Hepatocyte (in vitro differentiated cells): ENCODE measurements around the gene PKIB. TPM values are rescaled to one million over a fixed set of nuclear protein-coding genes. Genes with fewer than 3 reads are reported as not detected.

Source experiments
- DNase-seq: peaks from one replicate; pipeline ENCODE4 v3.0.0-alpha.2; 2016; ENCODE audit warnings: low spot score
- H2AFZ ChIP-seq: fragments of 200-600 bp; sonication (generic); 2 replicates; pipeline ENCODE4 v1.6.0; 2016; ENCODE audit warnings: antibody characterized with exemption, mild to moderate bottlenecking
- H3K27ac ChIP-seq: fragments of 200-600 bp; sonication (generic); 2 replicates; pipeline ENCODE4 v1.5.1; 2016; ENCODE audit warnings: mild to moderate bottlenecking
- H3K27me3 ChIP-seq: fragments of 200-600 bp; sonication (generic); 2 replicates; pipeline ENCODE4 v1.6.1; 2016
- H3K36me3 ChIP-seq: fragments of 200-600 bp; sonication (generic); replicated peaks from 2 replicates; pipeline ENCODE4 v1.5.1; 2016; ENCODE audit warnings: low read depth; ENCODE audit not compliant: insufficient read depth
- H3K4me1 ChIP-seq: fragments of 200-600 bp; sonication (generic); 2 replicates; pipeline ENCODE4 v1.5.1; 2016; ENCODE audit warnings: mild to moderate bottlenecking, moderate library complexity; ENCODE audit not compliant: insufficient read depth
- H3K4me2 ChIP-seq: fragments of 200-600 bp; sonication (generic); 2 replicates; pipeline ENCODE4 v1.6.0; 2016
- H3K4me3 ChIP-seq: fragments of 200-600 bp; sonication (generic); 2 replicates; pipeline ENCODE4 v1.5.1; 2016; ENCODE audit warnings: mild to moderate bottlenecking
- H3K79me2 ChIP-seq: fragments of 200-600 bp; sonication (generic); 2 replicates; pipeline ENCODE4 v1.6.0; 2017; ENCODE audit warnings: mild to moderate bottlenecking
- H3K9me2 ChIP-seq: fragments of 200-600 bp; sonication (generic); replicated peaks from 2 replicates; pipeline ENCODE4 v1.6.0; 2017; ENCODE audit warnings: mild to moderate bottlenecking; ENCODE audit not compliant: insufficient read depth
- H3K9me3 ChIP-seq: fragments of 200-600 bp; sonication (generic); 2 replicates; pipeline ENCODE4 v1.5.1; 2016; ENCODE audit warnings: low read depth, mild to moderate bottlenecking
- H4K20me1 ChIP-seq: fragments of 200-600 bp; sonication (generic); 2 replicates; pipeline ENCODE4 v1.6.0; 2016; ENCODE audit warnings: mild to moderate bottlenecking; ENCODE audit not compliant: insufficient read depth, poor library complexity, severe bottlenecking
- EZH2 ChIP-seq: fragments of 200-600 bp; sonication (generic); IDR thresholded peaks from 2 replicates; pipeline ENCODE4 v1.6.1; 2016; ENCODE audit warnings: antibody characterized with exemption, mild to moderate bottlenecking, borderline replicate concordance
- EZH2phosphoT487 ChIP-seq: fragments of 200-600 bp; sonication (generic); IDR thresholded peaks from one replicate; pipeline ENCODE4 v1.6.1; 2018; ENCODE audit warnings: antibody characterized with exemption, mild to moderate bottlenecking, low read depth, moderate library complexity; ENCODE audit not compliant: unreplicated experiment, severe bottlenecking
- WGBS: methylation state at CpG from one replicate; pipeline ENCODE4 v1.1.6; 2016; ENCODE audit warnings: low lambda C conversion rate; ENCODE audit errors: missing lambda C conversion rate; 5-methylcytosine and 5-hydroxymethylcytosine counted together
- polyA plus RNA-seq: library from polyadenylated mRNA; unstranded; fragments of >200 nt; fragmentation: Nextera tagmentation; extraction: Ambion mirVana; gene quantifications from 2 replicates; pipeline ENCODE4 v1.2.1, GENCODE V29; 2016
- total RNA-seq: library from RNA; depleted of rRNA; stranded (reverse); fragments of >200 nt; gene quantifications from 2 replicates; pipeline ENCODE4 v1.2.3, GENCODE V29; 2014
- TF ChIP-seq, protein P1 (sequence below): fragments of 200-600 bp; sonication (generic); IDR thresholded peaks from 2 replicates; pipeline ENCODE4 v1.5.1; 2016; ENCODE audit warnings: antibody characterized with exemption, mild to moderate bottlenecking; ENCODE audit not compliant: poor library complexity

The PKIB gene
- total and polyA plus RNA-seq, 2 experiments from 2014 or later: 73.8 to 144 TPM

DNA sequence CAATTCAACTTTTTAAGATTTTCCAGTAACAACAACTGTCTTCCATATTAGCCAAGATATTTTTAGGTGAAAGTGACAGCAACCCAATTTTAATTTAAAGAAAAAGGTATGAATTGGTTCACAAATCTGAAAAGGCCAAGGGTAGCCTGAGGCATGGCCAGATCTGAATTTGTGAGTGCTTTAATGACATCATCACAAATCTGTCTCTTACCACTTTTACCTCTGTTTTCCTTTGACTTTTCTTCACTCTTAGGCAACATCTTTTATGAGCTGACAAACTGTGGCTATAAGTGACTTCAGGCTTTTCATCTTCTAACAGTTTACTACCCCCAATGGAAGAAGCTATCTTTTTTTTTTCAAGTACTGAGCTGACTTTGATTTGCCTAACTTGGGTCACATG is 44.5 kb upstream of the PKIB start:
- Histone ChIP-seq H3K9me3 (peaks cover 9% of the 10 kb centered on the region), H4K20me1 (peaks cover 3% of the 10 kb centered on the region)

DNA sequence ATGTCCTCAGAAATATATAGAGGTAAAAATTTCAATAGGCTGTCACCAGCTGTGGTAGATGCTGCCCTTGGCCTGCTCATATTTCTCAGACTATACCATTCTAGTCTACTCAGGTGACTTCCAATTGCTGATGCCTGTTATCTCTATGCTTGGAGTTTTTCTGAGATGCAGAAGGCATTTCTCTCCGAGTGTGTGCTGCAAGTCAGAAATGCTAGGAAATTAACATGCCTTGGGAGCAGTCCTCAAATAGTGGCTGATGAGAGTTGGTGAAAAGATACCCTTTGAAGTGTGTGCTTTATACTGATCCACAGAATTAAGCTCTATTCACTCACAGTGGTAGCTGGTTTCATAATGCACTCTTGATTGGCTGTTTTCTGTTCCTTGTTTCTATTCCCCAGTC is 43.2 kb upstream of the PKIB start:
- H3K9me2 ChIP-seq: no peaks in the 10 kb centered on the region
- TF ChIP-seq EZH2phosphoT487: no peak
- TF ChIP-seq EZH2: no peak
- TF ChIP-seq, protein P1, sequence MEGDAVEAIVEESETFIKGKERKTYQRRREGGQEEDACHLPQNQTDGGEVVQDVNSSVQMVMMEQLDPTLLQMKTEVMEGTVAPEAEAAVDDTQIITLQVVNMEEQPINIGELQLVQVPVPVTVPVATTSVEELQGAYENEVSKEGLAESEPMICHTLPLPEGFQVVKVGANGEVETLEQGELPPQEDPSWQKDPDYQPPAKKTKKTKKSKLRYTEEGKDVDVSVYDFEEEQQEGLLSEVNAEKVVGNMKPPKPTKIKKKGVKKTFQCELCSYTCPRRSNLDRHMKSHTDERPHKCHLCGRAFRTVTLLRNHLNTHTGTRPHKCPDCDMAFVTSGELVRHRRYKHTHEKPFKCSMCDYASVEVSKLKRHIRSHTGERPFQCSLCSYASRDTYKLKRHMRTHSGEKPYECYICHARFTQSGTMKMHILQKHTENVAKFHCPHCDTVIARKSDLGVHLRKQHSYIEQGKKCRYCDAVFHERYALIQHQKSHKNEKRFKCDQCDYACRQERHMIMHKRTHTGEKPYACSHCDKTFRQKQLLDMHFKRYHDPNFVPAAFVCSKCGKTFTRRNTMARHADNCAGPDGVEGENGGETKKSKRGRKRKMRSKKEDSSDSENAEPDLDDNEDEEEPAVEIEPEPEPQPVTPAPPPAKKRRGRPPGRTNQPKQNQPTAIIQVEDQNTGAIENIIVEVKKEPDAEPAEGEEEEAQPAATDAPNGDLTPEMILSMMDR: no peak
- WGBS: 90% methylated on average over 1 of the region's 1 CpG
- no peaks in the 10 kb centered on the region for H3K4me1 ChIP-seq
- H3K4me3 ChIP-seq: no peak overlapping the region
- DNase-seq: no peak
- no peaks in the 10 kb centered on the region for H3K36me3 ChIP-seq
- H3K27me3 ChIP-seq: no peaks in the 10 kb centered on the region
- peaks cover 45% of the 10 kb centered on the region for H3K79me2 ChIP-seq
- H4K20me1 ChIP-seq: peaks cover 3% of the 10 kb centered on the region
- no peak overlapping the region for H3K4me2 ChIP-seq
- peaks cover 9% of the 10 kb centered on the region for H3K9me3 ChIP-seq
- no peak overlapping the region for H3K27ac ChIP-seq
- no peak overlapping the region for H2AFZ ChIP-seq

More for the DNA sequence above, 44.5 kb upstream of the PKIB start:
- Histone ChIP-seq H3K36me3 (no peaks in the 10 kb centered on the region), H3K27ac (no peak overlapping the region), H3K9me2 (no peaks in the 10 kb centered on the region), H2AFZ (no peak overlapping the region), H3K4me2 (no peak overlapping the region), H3K4me1 (no peaks in the 10 kb centered on the region), H3K79me2 (peaks cover 56% of the 10 kb centered on the region), H3K4me3 (no peak overlapping the region), H3K27me3 (no peaks in the 10 kb centered on the region)
- TF ChIP-seq, protein P1: no peak
- TF ChIP-seq EZH2 (no peak), EZH2phosphoT487 (no peak)
- no peak for DNase-seq

DNA sequence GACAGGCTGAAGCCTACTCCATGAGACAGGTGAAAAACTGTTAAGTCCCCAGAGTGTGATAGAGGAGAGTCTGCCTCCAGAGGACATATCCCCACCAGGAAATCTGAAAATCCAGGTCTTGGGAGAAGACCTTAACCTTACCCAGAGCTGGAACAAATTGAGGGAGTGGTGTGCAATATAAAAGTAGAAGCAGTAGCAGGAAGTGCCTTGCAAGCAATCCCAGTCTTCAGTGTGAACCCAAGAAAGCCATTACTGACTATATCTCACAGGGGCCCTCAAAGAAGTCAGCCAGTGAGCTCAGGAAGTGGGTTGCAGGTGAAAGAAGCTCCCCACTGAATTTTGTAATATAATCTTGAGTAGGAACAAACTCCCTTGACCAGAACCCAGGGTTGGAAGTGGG is 41.9 kb upstream of the PKIB start:
- Histone ChIP-seq H3K4me3 (no peak overlapping the region), H3K4me1 (no peaks in the 10 kb centered on the region), H4K20me1 (peaks cover 3% of the 10 kb centered on the region), H3K36me3 (no peaks in the 10 kb centered on the region), H3K4me2 (no peak overlapping the region), H3K27ac (no peak overlapping the region), H3K9me3 (no peaks in the 10 kb centered on the region), H3K27me3 (no peaks in the 10 kb centered on the region), H2AFZ (no peak overlapping the region), H3K9me2 (no peaks in the 10 kb centered on the region), H3K79me2 (peaks cover 32% of the 10 kb centered on the region)
- TF ChIP-seq, protein P1: no peak
- no peak for TF ChIP-seq EZH2phosphoT487
- TF ChIP-seq EZH2: no peak
- DNase-seq: no peak

DNA sequence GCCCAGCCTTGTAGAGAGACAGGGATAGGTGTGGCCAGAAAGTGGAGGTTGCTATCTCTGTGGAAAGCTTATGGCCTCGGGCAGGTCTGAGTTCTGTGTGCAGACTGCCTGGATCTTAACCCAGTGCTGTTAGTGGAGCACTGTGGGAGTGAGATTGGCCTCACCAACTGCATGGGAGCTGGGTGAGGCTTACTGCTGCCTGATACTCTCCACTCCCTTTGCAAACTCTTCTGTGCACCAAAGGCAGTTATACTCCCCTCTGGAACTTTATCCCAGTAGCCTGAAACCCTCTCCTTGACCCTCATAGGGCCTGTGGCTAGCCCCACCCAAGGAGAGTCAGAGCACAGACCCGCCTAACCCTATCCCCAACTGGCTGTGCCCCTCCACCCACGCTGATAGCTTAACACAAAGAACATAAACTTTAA is 41.4 kb upstream of the PKIB start:
- no peaks in the 10 kb centered on the region for H3K9me2 ChIP-seq
- H3K79me2 ChIP-seq: peaks cover 31% of the 10 kb centered on the region
- H3K27ac ChIP-seq: no peak overlapping the region
- TF ChIP-seq EZH2: no peak
- no peak for TF ChIP-seq EZH2phosphoT487
- TF ChIP-seq, protein P1: no peak
- no peaks in the 10 kb centered on the region for H3K27me3 ChIP-seq
- H3K4me2 ChIP-seq: no peak overlapping the region
- no peaks in the 10 kb centered on the region for H3K9me3 ChIP-seq
- peaks cover 3% of the 10 kb centered on the region for H4K20me1 ChIP-seq
- H3K4me3 ChIP-seq: no peak overlapping the region
- no peak overlapping the region for H2AFZ ChIP-seq
- H3K4me1 ChIP-seq: no peaks in the 10 kb centered on the region
- no peaks in the 10 kb centered on the region for H3K36me3 ChIP-seq
- 84% methylated on average over 3 of the region's 3 CpGs for WGBS
- DNase-seq: no peak
